CD4-positive, CD25-positive, alpha-beta regulatory T cell (primary cell): ENCODE measurements around the gene MLLT10. TPM values are rescaled to one million over a fixed set of nuclear protein-coding genes. Genes with fewer than 3 reads are reported as not detected.
A peak's percentile ranks its signal among the peaks of the same experiment; 100 is the strongest.

Experiments
- ATAC-seq, 2 donors: fragments of 150-1000 bp; cut with Tn5 transposase; one replicate each; pipeline ENCODE4 v1.10.0; 2021; ENCODE audit warnings: low read depth in 2 of 2, moderate number of reproducible peaks in 2 of 2, moderate library complexity in 1 of 2
- DNase-seq, 3 donors: peaks; one replicate each; pipeline versions ENCODE4 v3.0.0 to v3.0.0-alpha.2; 2012 to 2022; ENCODE audit warnings: mixed read lengths in 1 of 3
- H3K27ac ChIP-seq: one replicate; pipeline ENCODE4 v1.7.0; 2013; ENCODE audit warnings: mild to moderate bottlenecking, low read length; ENCODE audit not compliant: insufficient read depth, poor library complexity, severe bottlenecking
- H3K27me3 ChIP-seq: one replicate; pipeline ENCODE4 v1.7.0; 2013; ENCODE audit warnings: low read length; ENCODE audit not compliant: control insufficient read depth, insufficient read depth
- H3K36me3 ChIP-seq: one replicate; pipeline ENCODE4 v1.7.0; 2013; ENCODE audit warnings: mild to moderate bottlenecking, low read length, moderate library complexity; ENCODE audit not compliant: control insufficient read depth, insufficient read depth
- H3K4me1 ChIP-seq: 2 replicates; pipeline ENCODE4 v1.7.0; 2013; ENCODE audit warnings: mild to moderate bottlenecking, low read length; ENCODE audit not compliant: insufficient read depth, control insufficient read depth, poor library complexity, severe bottlenecking
- H3K4me3 ChIP-seq: one replicate; pipeline ENCODE4 v1.7.0; 2013; ENCODE audit warnings: low read depth, mild to moderate bottlenecking, low read length, moderate library complexity
- H3K9me3 ChIP-seq, 2 experiments: 1 replicate in 1 of 2; 2 replicates in 1 of 2; pipeline ENCODE4 v1.7.0; 2013; ENCODE audit warnings: low read length in 2 of 2, mild to moderate bottlenecking in 1 of 2, moderate library complexity in 1 of 2; ENCODE audit not compliant: control insufficient read depth in 2 of 2
- H3K27ac Mint-ChIP-seq, 3 donors: one replicate each; pipeline ENCODE4 v1.8.0; 2020 to 2022; ENCODE audit warnings: mild to moderate bottlenecking in 3 of 3, mixed read lengths in 3 of 3, moderate library complexity in 2 of 3
- H3K27me3 Mint-ChIP-seq: one replicate; pipeline ENCODE4 v1.8.0; 2022; ENCODE audit warnings: mild to moderate bottlenecking, mixed read lengths
- H3K36me3 Mint-ChIP-seq: one replicate; pipeline ENCODE4 v1.8.0; 2020; ENCODE audit warnings: mixed read lengths
- H3K4me1 Mint-ChIP-seq, 4 donors: one replicate each; pipeline ENCODE4 v1.8.0; 2020 to 2022; ENCODE audit warnings: mixed read lengths in 4 of 4, mild to moderate bottlenecking in 1 of 4
- H3K4me3 Mint-ChIP-seq, 4 donors: one replicate each; pipeline ENCODE4 v1.8.0; 2020 to 2022; ENCODE audit warnings: mild to moderate bottlenecking in 4 of 4, mixed read lengths in 4 of 4, moderate library complexity in 3 of 4
- H3K9me3 Mint-ChIP-seq, 7 donors: one replicate each; pipeline ENCODE4 v1.8.0; 2020 to 2022; ENCODE audit warnings: mixed read lengths in 7 of 7, mild to moderate bottlenecking in 3 of 7, moderate library complexity in 2 of 7
- polyA plus RNA-seq, 4 donors: library from polyadenylated mRNA; unstranded; fragments of 300-500 nt; fragmentation: Illumina TruSeq; gene quantifications; one replicate each; pipeline ENCODE4 v1.2.3, GENCODE V29; 2021
- total RNA-seq: library from RNA; stranded (reverse); gene quantifications from one replicate; pipeline ENCODE4 v1.2.3, GENCODE V29; 2022

The MLLT10 gene
- total and polyA plus RNA-seq, 5 donors from 2014 or later = 5.8 to 81.9 (median 8.1) TPM

DNA sequence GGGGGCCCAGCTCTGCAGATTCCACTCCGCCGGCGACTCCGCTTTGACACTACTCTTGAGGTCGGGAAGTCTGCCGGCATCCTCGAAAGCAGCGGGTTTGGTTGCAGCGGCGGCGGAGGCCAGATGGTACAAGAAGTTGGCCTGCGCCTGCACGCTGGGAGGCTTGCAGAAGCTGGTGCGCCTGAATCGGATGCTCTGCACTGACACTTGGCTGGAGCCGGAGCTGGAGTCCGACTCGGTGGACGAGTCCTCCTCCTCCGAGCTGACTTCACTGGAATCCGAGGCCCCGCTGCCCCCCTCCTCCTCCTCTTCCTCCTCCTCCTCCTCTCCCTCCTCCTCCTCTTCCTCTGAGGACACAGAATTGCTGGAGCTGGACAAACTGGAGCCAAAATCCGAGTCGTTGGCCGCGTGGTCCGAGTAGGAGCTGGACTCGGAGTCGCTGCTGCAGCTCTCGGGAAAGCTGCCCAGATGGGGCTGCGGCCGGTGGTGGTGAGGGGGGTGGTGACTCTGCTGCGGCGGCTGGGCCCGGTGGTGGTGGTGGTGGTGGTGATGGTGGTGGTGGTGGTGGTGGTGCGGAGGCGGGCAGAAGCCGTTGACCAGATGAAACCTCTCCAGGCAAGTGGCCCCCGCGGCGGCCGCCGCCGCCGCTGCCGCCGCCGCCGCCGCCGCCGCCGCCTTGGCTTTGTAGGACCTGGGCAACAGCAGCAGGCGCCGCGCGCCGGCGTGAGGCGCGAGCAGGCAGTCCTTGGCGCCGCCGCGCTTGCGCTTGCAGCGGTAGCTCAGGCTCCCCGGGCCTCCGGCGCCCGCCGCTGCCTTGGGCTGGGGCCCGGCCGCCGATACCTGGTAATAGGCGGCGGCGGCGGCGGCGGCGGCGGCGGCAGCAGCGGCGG, 17.5 kb upstream of the MLLT10 start:
- H3K9me3 ChIP-seq = no peaks in the 10 kb centered on the region
- Mint-ChIP-seq H3K27ac (no peak overlapping the region), H3K4me1 (peaks cover 23 to 41% (median 31%) of the 10 kb centered on the region in 4 donors), H3K4me3 (peak overlapping the region; percentile 75 to 93 (median 78)), H3K27me3 (peaks cover 88% of the 10 kb centered on the region), H3K9me3 (no peaks in the 10 kb centered on the region), H3K36me3 (no peaks in the 10 kb centered on the region)
- H3K27ac ChIP-seq = no peak overlapping the region
- ATAC-seq (peak; percentile 58 to 73), DNase-seq (peak in 2 of 3 donors; percentile 42 to 69)
- peaks cover 76% of the 10 kb centered on the region for H3K27me3 ChIP-seq
- H3K36me3 ChIP-seq = no peaks in the 10 kb centered on the region
- peak overlapping the region; percentile 19 for H3K4me3 ChIP-seq
- peaks cover 39% of the 10 kb centered on the region for H3K4me1 ChIP-seq

DNA sequence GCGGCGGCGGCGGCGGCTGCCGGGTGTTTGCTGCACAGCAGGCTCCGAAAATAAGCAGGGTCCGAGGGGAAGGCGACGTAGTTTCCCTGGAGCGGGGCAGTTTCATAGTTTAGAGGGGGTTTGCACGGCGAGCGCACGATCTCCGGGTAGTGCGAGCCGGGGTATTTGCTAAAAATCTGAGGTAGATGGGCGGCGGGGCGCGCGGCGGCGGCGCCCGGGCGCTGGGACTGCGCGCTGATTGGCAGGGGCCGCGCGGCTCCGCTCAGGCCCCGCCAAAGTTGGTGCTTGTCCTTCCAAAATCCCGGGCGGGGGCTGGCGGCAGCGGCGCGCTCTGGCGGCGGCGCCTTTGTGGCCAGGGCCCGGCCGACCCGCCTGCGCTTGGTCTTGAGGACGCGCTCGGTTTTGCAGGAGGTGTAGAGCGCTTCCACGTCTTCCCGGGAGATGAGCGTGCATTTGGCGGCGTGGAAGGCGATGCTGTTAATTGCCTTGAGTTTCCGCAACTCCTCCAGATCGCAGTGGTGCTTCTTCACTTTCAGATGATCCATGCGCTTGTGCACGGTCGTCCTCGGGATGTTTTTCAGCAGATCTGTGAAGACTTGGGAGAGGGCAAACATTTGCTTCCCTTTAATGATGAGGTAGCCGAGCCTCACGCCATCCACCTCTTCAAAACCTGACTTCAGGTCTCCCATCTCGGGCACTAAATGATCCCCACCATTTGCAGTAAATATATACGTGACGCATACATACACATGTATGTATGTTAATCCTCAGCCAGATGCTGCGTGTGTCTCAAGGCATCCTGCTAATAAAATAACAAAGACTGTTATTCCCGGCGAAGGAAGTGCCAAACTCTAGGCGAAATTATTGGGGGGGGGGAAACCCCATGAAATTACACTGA, 16.6 kb upstream of the MLLT10 start:
- Histone ChIP-seq H3K4me3 (peak overlapping the region; percentile 73), H3K9me3 (no peaks in the 10 kb centered on the region), H3K27ac (no peak overlapping the region), H3K4me1 (peaks cover 39% of the 10 kb centered on the region), H3K36me3 (no peaks in the 10 kb centered on the region), H3K27me3 (peaks cover 71% of the 10 kb centered on the region)
- Mint-ChIP-seq H3K4me1 (peaks cover 23 to 41% (median 31%) of the 10 kb centered on the region in 4 donors), H3K9me3 (no peaks in the 10 kb centered on the region), H3K27me3 (peaks cover 87% of the 10 kb centered on the region), H3K36me3 (no peaks in the 10 kb centered on the region), H3K4me3 (peak overlapping the region; percentile 79 to 93 (median 85)), H3K27ac (no peak overlapping the region)
- ATAC-seq = peak; percentile 16 to 30
- peak in 2 of 3 donors; percentile 29 to 32 for DNase-seq

DNA sequence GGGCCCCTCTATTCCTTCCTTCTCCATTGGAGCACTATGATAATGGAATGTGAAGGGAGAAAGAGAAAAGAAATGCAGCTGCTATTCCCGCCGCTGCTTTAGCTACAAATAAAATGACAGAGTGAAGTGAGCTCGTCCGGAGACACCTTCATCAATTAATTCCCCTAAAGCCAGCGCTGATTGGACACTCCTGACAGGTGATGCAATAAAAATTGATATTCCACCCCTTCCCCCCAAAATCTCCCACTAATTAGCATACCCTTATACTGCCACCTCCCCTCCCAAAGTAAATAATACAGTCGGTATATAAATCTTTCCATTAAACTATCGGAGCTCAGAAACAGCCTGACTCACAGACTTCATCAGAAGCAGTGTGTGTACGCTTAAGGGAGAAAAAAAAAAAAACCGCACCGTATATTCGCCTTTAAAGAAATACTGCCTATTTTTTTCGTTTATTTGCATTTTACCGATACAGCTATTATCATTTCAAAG, 15.8 kb upstream of the MLLT10 start:
- no peaks in the 10 kb centered on the region for H3K9me3 ChIP-seq
- Mint-ChIP-seq H3K27me3 (peaks cover 87% of the 10 kb centered on the region), H3K36me3 (no peaks in the 10 kb centered on the region), H3K27ac (peak overlapping the region in 2 of 3 donors; percentile 48 to 80), H3K4me3 (peak overlapping the region; percentile 79 to 93 (median 85)), H3K9me3 (no peaks in the 10 kb centered on the region), H3K4me1 (peaks cover 23 to 41% (median 32%) of the 10 kb centered on the region in 4 donors)
- H3K36me3 ChIP-seq = no peaks in the 10 kb centered on the region
- H3K4me1 ChIP-seq = peaks cover 39% of the 10 kb centered on the region
- ATAC-seq = peak; percentile 42 to 58
- peaks cover 66% of the 10 kb centered on the region for H3K27me3 ChIP-seq
- H3K4me3 ChIP-seq = peak overlapping the region; percentile 73
- H3K27ac ChIP-seq = no peak overlapping the region
- DNase-seq = peak in 2 of 3 donors; percentile 37 to 44

DNA sequence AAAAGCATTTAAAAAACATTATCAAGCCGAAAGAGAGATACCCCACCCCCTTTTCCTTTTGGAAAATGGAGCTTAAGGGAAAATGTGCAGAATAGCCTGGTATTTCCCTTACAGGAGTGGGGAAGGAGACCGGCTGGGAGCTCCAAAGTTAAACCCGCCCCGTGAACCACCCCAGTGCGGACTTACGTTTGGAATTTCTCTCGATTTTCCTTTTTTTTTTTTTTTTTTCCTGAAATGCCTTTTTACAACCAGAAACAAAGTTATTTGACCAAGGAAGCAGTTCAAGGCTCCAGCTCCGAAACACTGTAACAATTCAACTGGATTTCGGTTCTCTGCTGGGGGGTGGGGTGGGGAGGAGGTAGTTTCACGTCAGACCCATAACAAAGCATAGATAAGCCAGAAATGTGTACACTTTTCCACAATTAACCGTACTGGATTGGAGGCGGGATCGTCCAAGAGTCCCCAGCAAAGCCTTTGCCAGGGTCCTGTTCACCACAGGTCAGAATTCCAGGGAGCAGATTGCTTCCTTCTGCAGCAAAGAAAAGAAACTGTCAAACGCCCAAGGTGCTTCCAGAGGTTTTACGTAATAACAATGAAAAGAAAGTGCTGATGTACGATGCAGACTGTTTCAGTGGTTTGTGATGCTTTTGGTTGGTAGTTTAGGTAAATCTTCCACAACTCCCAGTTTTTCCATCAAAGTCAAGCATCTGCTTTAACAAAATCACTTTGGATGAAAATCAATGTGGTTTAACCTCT, 15.2 kb upstream of the MLLT10 start:
- H3K9me3 Mint-ChIP-seq = no peaks in the 10 kb centered on the region
- Histone ChIP-seq H3K27me3 (peaks cover 61% of the 10 kb centered on the region), H3K27ac (no peak overlapping the region), H3K36me3 (no peaks in the 10 kb centered on the region), H3K4me1 (peaks cover 39% of the 10 kb centered on the region), H3K4me3 (peak overlapping the region; percentile 73), H3K9me3 (no peaks in the 10 kb centered on the region)
- ATAC-seq (no peak), DNase-seq (no peak)
- no peaks in the 10 kb centered on the region for H3K36me3 Mint-ChIP-seq
- peaks cover 84% of the 10 kb centered on the region for H3K27me3 Mint-ChIP-seq
- H3K4me3 Mint-ChIP-seq = peak overlapping the region; percentile 79 to 93 (median 85)
- peak overlapping the region in 1 of 3 donors; percentile 48 for H3K27ac Mint-ChIP-seq
- peaks cover 23 to 41% (median 34%) of the 10 kb centered on the region in 4 donors for H3K4me1 Mint-ChIP-seq

DNA sequence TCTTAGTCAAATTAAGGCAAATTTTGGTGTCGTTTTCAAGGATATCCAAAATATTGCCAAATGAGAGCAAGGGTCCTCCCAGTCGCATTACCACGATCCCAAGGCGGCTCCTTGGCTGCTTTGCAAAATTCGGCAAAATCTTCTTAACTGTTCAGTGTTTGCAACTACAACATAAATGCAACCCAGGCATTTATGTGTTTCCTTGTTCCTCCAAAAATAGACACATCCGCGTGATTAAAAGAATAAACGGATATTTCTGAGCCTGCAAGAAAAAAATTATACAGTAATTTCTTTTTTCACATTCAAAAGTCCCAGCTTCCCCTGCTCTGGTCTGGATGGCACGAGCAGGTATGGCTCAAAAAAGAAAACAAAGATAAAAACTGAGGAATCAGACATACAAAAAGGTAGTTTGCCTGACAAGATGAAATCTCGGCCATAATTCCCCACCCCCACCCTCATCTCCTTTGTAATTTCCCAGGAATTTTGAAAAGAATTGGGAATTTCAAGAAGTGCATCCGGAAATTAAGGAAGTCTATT, 14.6 kb upstream of the MLLT10 start:
- DNase-seq = no peak
- Mint-ChIP-seq H3K9me3 (no peaks in the 10 kb centered on the region), H3K4me1 (peaks cover 23 to 41% (median 34%) of the 10 kb centered on the region in 4 donors), H3K27me3 (peaks cover 77% of the 10 kb centered on the region), H3K4me3 (peak overlapping the region; percentile 51 to 93 (median 76)), H3K36me3 (no peaks in the 10 kb centered on the region), H3K27ac (no peak overlapping the region)
- no peak for ATAC-seq
- Histone ChIP-seq H3K27ac (no peak overlapping the region), H3K4me1 (peaks cover 39% of the 10 kb centered on the region), H3K27me3 (peaks cover 57% of the 10 kb centered on the region), H3K9me3 (no peaks in the 10 kb centered on the region), H3K4me3 (peak overlapping the region; percentile 73), H3K36me3 (no peaks in the 10 kb centered on the region)

DNA sequence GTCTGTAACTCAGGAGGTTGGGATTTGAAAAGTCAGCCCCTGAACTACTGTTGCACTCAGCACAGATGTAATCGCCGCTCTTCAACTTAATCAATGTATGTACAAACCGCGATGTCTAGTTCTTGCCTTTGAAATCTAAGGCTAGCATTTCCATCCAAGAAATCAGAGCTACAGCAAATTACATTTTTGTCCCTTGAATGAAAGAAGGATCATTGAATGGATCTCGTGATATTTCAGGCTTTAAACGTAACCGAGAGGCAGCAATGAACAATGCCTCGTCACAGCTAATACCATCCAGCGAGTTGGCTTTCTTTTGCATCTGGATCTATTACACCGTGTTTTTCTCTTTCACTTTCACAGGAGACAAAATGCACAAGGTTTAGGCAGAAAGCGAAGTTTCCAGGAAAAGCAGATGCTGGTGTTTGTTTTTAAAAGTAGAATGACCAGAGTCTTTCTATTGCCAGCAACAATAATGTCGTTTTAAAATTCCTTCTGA, 14.0 kb upstream of the MLLT10 start:
- Histone ChIP-seq H3K27ac (no peak overlapping the region), H3K27me3 (peaks cover 53% of the 10 kb centered on the region), H3K4me3 (peak overlapping the region; percentile 56), H3K36me3 (no peaks in the 10 kb centered on the region), H3K4me1 (peaks cover 41% of the 10 kb centered on the region), H3K9me3 (no peaks in the 10 kb centered on the region)
- Mint-ChIP-seq H3K4me3 (peak overlapping the region; percentile 51 to 93 (median 76)), H3K9me3 (no peaks in the 10 kb centered on the region), H3K27ac (peak overlapping the region in 2 of 3 donors; percentile 10 to 38), H3K36me3 (no peaks in the 10 kb centered on the region), H3K4me1 (peaks cover 27 to 47% (median 38%) of the 10 kb centered on the region in 4 donors), H3K27me3 (peaks cover 75% of the 10 kb centered on the region)
- DNase-seq = peak in 2 of 3 donors; percentile 33 to 64
- ATAC-seq = no peak
